B cell (primary cell): ENCODE measurements around the gene COL19A1.

Experiments used
- EZH2 ChIP-seq: IDR thresholded peaks from 2 replicates; pipeline ENCODE4 v1.6.1; 2012; ENCODE audit warnings: borderline replicate concordance, low read depth, mild to moderate bottlenecking, moderate library complexity, low read length; ENCODE audit not compliant: insufficient read depth, poor library complexity, severe bottlenecking
- TF ChIP-seq, protein P1 (sequence below): fragments of 200-600 bp; IDR thresholded peaks from one replicate; pipeline ENCODE4 v1.8.0; 2022; ENCODE audit warnings: antibody characterized with exemption, mild to moderate bottlenecking

DNA sequence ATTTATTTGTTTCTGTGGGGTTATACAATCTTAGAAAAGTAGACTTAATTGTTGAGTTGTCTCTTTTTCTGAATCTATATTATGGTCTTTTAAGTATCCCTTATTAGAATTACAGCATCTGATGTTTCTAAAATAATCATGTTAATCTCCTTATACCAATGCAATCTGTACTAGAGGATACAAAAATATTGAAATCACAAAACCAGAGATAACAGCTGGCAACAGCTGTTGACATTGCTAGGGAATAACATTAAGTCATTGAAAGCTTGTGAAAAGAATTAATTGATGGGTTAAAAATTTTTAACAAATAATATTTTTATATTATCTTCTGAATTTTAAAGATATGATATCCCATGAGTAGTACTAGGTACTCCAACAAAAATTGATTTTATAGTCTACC lies 162.6 kb downstream of the COL19A1 start:
- TF ChIP-seq, protein P1, sequence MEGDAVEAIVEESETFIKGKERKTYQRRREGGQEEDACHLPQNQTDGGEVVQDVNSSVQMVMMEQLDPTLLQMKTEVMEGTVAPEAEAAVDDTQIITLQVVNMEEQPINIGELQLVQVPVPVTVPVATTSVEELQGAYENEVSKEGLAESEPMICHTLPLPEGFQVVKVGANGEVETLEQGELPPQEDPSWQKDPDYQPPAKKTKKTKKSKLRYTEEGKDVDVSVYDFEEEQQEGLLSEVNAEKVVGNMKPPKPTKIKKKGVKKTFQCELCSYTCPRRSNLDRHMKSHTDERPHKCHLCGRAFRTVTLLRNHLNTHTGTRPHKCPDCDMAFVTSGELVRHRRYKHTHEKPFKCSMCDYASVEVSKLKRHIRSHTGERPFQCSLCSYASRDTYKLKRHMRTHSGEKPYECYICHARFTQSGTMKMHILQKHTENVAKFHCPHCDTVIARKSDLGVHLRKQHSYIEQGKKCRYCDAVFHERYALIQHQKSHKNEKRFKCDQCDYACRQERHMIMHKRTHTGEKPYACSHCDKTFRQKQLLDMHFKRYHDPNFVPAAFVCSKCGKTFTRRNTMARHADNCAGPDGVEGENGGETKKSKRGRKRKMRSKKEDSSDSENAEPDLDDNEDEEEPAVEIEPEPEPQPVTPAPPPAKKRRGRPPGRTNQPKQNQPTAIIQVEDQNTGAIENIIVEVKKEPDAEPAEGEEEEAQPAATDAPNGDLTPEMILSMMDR = no peak
- TF ChIP-seq EZH2 = no peak
